Right atrium auricular region (tissue), 2 donors: ENCODE results near the gene C1orf198. TPM values are rescaled to one million over a fixed set of nuclear protein-coding genes. Genes with fewer than 3 reads are reported as not detected.

Experiments used
- DNase-seq: peaks from one replicate; pipeline ENCODE4 v3.0.0-alpha.2; 2019; ENCODE audit warnings: low spot score
- H3K27ac ChIP-seq, 2 donors: fragments of 200-600 bp; sonication (generic); 1 replicate in 1 of 2; 2 replicates in 1 of 2; pipeline ENCODE4 v1.5.1; 2016 to 2019
- H3K27me3 ChIP-seq, 2 donors: fragments of 200-600 bp; sonication (generic); one replicate each; pipeline versions ENCODE4 v1.5.1 to v1.6.0; 2017 to 2019
- H3K36me3 ChIP-seq: fragments of 200-600 bp; sonication (generic); one replicate; pipeline ENCODE4 v1.5.1; 2016
- H3K4me1 ChIP-seq, 2 donors: fragments of 200-600 bp; sonication (generic); one replicate each; pipeline versions ENCODE4 v1.5.1 to v1.6.0; 2017 to 2019
- H3K4me3 ChIP-seq, 2 donors: fragments of 200-600 bp; sonication (generic); 1 replicate in 1 of 2; 2 replicates in 1 of 2; pipeline ENCODE4 v1.5.1; 2017 to 2019; ENCODE audit warnings: mild to moderate bottlenecking in 1 of 2, moderate library complexity in 1 of 2
- H3K9me3 ChIP-seq, 2 donors: fragments of 200-600 bp; sonication (generic); one replicate each; pipeline ENCODE4 v1.5.1; 2019
- total RNA-seq, 2 donors: library from RNA; depleted of rRNA; stranded (reverse); fragments of >200 nt; gene quantifications; one replicate each; pipeline ENCODE4 v1.1.0, GENCODE V29; 2016
- TF ChIP-seq, protein P1 (sequence below), 2 donors: fragments of 200-600 bp; sonication (generic); IDR thresholded peaks; one replicate each; pipeline ENCODE4 v1.5.1; 2019; ENCODE audit warnings: antibody characterized with exemption in 2 of 2

C1orf198 gene
- total RNA-seq, 2 donors from 2014 or later = 86.1 to 115 TPM

- no peak for DNase-seq
- Histone ChIP-seq H3K36me3 (no peaks in the 10 kb centered on the region), H3K27ac (no peak overlapping the region), H3K27me3 (no peaks in the 10 kb centered on the region), H3K9me3 (no peaks in the 10 kb centered on the region), H3K4me1 (peaks cover 0 to 4% of the 10 kb centered on the region in 2 donors), H3K4me3 (no peak overlapping the region)
- TF ChIP-seq, protein P1, sequence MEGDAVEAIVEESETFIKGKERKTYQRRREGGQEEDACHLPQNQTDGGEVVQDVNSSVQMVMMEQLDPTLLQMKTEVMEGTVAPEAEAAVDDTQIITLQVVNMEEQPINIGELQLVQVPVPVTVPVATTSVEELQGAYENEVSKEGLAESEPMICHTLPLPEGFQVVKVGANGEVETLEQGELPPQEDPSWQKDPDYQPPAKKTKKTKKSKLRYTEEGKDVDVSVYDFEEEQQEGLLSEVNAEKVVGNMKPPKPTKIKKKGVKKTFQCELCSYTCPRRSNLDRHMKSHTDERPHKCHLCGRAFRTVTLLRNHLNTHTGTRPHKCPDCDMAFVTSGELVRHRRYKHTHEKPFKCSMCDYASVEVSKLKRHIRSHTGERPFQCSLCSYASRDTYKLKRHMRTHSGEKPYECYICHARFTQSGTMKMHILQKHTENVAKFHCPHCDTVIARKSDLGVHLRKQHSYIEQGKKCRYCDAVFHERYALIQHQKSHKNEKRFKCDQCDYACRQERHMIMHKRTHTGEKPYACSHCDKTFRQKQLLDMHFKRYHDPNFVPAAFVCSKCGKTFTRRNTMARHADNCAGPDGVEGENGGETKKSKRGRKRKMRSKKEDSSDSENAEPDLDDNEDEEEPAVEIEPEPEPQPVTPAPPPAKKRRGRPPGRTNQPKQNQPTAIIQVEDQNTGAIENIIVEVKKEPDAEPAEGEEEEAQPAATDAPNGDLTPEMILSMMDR (IDR thresholded peaks at IDR 0.05) = no peak
Measured at GRCh38 chr1:230877146-230877923, 9.0 kb upstream of the C1orf198 start.

DNA sequence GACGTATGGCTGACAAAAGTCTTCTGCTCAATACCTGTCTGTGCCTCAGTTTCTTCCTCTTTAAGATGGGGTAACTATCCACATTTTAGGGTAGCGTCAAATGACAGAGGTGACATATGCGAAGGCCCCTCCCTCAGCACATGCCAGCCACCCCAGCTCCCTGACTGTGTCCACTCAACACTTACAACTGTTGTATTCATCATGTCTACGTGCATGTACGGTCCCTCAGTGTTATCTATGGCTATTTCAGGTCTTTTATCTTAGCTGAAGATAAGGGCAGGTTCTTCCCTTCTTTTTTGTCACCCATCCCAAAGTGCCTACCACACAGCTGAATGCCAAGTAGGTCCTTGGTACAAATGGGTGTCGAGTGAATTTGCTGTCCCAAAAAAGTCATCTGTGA, 8.3 kb upstream of the C1orf198 start:
- Histone ChIP-seq H3K27ac (no peak overlapping the region), H3K9me3 (no peaks in the 10 kb centered on the region), H3K36me3 (no peaks in the 10 kb centered on the region), H3K27me3 (no peaks in the 10 kb centered on the region), H3K4me3 (no peak overlapping the region), H3K4me1 (peaks cover 0 to 4% of the 10 kb centered on the region in 2 donors)
- DNase-seq = no peak
- TF ChIP-seq, protein P1 (IDR thresholded peaks at IDR 0.05) = no peak

- H3K27me3 ChIP-seq = no peaks in the 10 kb centered on the region
Measured at GRCh38 chr1:230875370-230875769, 7.0 kb upstream of the C1orf198 start.

DNA sequence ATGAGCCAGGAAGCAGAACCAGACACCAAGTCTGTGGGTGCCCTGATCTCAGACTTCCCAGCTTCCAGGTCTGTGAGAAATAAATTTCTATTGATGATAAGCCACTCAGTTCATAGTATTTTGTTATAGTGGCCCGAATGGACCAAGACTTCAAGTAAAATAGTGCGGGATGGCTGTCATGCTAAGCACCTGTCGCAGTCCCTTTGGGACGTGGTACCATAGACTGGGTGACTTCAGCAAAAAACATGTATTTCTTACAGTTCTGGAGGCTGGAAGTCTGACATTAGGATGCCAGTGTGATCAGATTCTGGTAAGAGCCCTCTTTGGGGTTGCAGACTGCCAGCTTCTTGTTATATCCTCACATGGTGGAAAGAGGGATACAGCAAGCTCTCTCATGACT, 2.6 kb upstream of the C1orf198 start:
- H3K4me3 ChIP-seq = no peak overlapping the region
- TF ChIP-seq, protein P1 (IDR thresholded peaks at IDR 0.05) = no peak

More at GRCh38 chr1:230875370-230875769, 7.0 kb upstream of the C1orf198 start:
- Histone ChIP-seq H3K27ac (peak overlapping the region in 1 of 2 donors; percentile 16), H3K4me1 (peaks cover 0 to 4% of the 10 kb centered on the region in 2 donors), H3K36me3 (no peaks in the 10 kb centered on the region), H3K4me3 (no peak overlapping the region), H3K9me3 (no peaks in the 10 kb centered on the region)
- TF ChIP-seq, protein P1 (IDR thresholded peaks at IDR 0.05) = no peak
- DNase-seq = no peak

DNA sequence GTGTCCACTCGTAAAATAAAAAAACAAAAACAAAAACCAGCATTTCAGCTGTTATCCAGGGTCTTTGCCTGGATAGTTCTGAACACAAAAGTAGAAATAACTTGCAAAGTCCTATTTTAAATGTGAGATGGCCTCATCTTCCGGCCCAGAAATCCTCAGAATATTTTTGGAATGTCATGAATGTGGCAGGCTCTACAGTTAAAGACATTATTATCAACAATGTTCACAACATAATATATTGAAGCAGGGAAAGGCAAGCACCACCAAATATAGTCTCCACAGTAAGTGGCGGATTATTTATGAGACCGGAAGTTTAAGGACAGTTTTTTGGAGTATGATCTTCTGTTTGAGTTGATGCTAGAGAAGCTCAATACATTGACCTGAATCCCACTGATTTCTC, 1.2 kb upstream of the C1orf198 start:
- peak overlapping the region; percentile 93 to 95 for H3K27ac ChIP-seq
- peak overlapping the region in 1 of 2 donors; percentile 93 for H3K4me3 ChIP-seq
- H3K9me3 ChIP-seq = no peaks in the 10 kb centered on the region
- no peaks in the 10 kb centered on the region for H3K27me3 ChIP-seq
- no peaks in the 10 kb centered on the region for H3K36me3 ChIP-seq
- TF ChIP-seq, protein P1 (IDR thresholded peaks at IDR 0.05) = no peak
- no peak for DNase-seq
- H3K4me1 ChIP-seq = peaks cover 0 to 41% of the 10 kb centered on the region in 2 donors

More for the DNA sequence above, 2.6 kb upstream of the C1orf198 start:
- H3K9me3 ChIP-seq = no peaks in the 10 kb centered on the region
- peak overlapping the region in 1 of 2 donors; percentile 95 for H3K27ac ChIP-seq
- peaks cover 0 to 27% of the 10 kb centered on the region in 2 donors for H3K4me1 ChIP-seq
- no peak for DNase-seq
- no peaks in the 10 kb centered on the region for H3K27me3 ChIP-seq
- H3K36me3 ChIP-seq = no peaks in the 10 kb centered on the region
